22Rv1 (cell line): ENCODE measurements around the gene LGI4.

Experiments used
- CTCF ChIP-seq: fragments of 450-650 bp; IDR thresholded peaks from 2 replicates; pipeline ENCODE4 v1.5.1; 2017; ENCODE audit warnings: mild to moderate bottlenecking
- ZFX ChIP-seq: fragments of 450-650 bp; IDR thresholded peaks from 2 replicates; pipeline ENCODE4 v1.6.1; 2017; ENCODE audit warnings: antibody characterized with exemption, borderline replicate concordance

GRCh38 chr19:35076026-35076370, 58.9 kb downstream of the LGI4 start:
- TF ChIP-seq CTCF (no peak), ZFX (no peak)
